PFSK-1 (cell line): ENCODE measurements around the gene COL9A1.

ENCODE experiments used
- FOXP2 ChIP-seq: optimal IDR thresholded peaks from 2 replicates; pipeline ENCODE3; 2011; ENCODE audit warnings: borderline replicate concordance, control low read depth, inconsistent platforms; ENCODE audit not compliant: insufficient read depth; ENCODE audit errors: extremely low read length, extremely low read depth
- POLR2AphosphoS5 ChIP-seq: IDR thresholded peaks from 2 replicates; pipeline ENCODE4 v1.6.1; 2012; ENCODE audit warnings: low read depth, mild to moderate bottlenecking, control low read depth, low read length, moderate library complexity
- REST ChIP-seq, 2 experiments: IDR thresholded peaks; 2 replicates each; pipeline versions ENCODE4 v1.6.1 to v1.8.0; 2011 to 2012; ENCODE audit warnings: low read depth in 2 of 2, low read length in 2 of 2, control low read depth in 1 of 2, inconsistent platforms in 1 of 2, mild to moderate bottlenecking in 1 of 2, moderate library complexity in 1 of 2; ENCODE audit not compliant: insufficient read depth in 1 of 2
- SIN3A ChIP-seq: IDR thresholded peaks from 2 replicates; pipeline ENCODE4 v1.6.1; 2012; ENCODE audit warnings: mild to moderate bottlenecking, low read length, moderate library complexity, borderline replicate concordance; ENCODE audit not compliant: insufficient read depth
- TAF1 ChIP-seq: IDR thresholded peaks from 2 replicates; pipeline ENCODE4 v1.6.1; 2012; ENCODE audit warnings: low read length, control low read depth, borderline replicate concordance; ENCODE audit not compliant: insufficient read depth

Gene COL9A1

GRCh38 chr6:70180183-70180900, 122.5 kb downstream of the COL9A1 start:
- TF ChIP-seq POLR2AphosphoS5 (no peak), SIN3A (no peak), FOXP2 (no peak), TAF1 (no peak), REST (IDR thresholded peaks at IDR 0.05; ENCODE audit: insufficient read depth in 1 of 2, low read depth in 2 of 2, low read length in 2 of 2) (no peak)

GRCh38 chr6:70176842-70177550, 125.9 kb downstream of the COL9A1 start:
- TF ChIP-seq TAF1, result no peak
- no peak for TF ChIP-seq FOXP2
- no peak for TF ChIP-seq REST (IDR thresholded peaks at IDR 0.05; ENCODE audit: insufficient read depth in 1 of 2, low read depth in 2 of 2, low read length in 2 of 2)
- TF ChIP-seq SIN3A, result no peak
- no peak for TF ChIP-seq POLR2AphosphoS5

DNA sequence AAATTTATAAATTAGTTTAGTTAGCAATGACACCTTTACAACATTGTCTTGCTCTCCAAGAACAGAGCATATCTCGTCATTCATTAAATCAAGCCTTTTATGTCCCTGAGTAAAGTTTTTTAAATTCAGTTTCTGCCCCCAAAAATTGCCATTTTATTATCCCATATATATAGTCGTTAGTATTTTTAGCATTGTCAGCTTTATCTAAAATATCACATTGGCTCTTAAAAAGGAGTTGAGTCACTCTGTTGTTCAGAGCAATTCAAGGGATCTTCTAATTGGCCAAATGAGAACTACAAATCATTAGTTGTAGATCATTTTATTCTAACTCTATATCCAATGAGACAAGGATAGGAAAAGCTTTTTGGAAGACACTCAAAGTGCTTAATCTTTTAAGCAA, 127.1 kb downstream of the COL9A1 start:
- TF ChIP-seq SIN3A, result no peak
- TF ChIP-seq TAF1, result no peak
- TF ChIP-seq REST (IDR thresholded peaks at IDR 0.05; ENCODE audit: insufficient read depth in 1 of 2, low read depth in 2 of 2, low read length in 2 of 2), result no peak
- TF ChIP-seq FOXP2, result no peak
- TF ChIP-seq POLR2AphosphoS5, result no peak

DNA sequence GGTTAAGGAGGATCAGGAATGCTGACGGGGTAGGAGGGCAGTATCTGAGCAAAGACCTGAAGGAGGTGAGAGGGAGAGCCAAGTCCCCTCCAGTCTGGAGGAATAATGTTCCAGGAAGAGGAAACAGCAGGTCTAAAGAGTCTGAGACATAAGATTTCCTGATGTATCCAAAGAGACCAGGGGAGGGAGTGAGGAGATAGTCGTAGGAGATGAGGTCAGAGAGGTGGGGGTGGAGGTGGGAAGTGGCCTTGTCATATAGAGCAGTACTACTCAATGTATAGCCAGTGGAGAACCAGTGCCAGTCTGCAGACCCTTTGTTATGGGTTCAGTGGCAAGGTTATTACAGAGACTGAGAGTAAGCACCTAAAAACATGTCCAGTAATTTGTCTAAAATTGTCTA, 130.6 kb downstream of the COL9A1 start:
- TF ChIP-seq POLR2AphosphoS5, result no peak
- TF ChIP-seq TAF1, result no peak
- no peak for TF ChIP-seq FOXP2
- TF ChIP-seq SIN3A, result no peak
- TF ChIP-seq REST (IDR thresholded peaks at IDR 0.05; ENCODE audit: insufficient read depth in 1 of 2, low read depth in 2 of 2, low read length in 2 of 2), result no peak
